PC-9 (cell line): ENCODE measurements around the gene DPF1. TPM values are rescaled to one million over a fixed set of nuclear protein-coding genes. Genes with fewer than 3 reads are reported as not detected.

Experiments
- BruUV-seq: library from RNA; stranded (reverse); fragments of 400-500 nt; replicated peaks from 2 replicates; lab custom pipeline; 2021; lab: Mats Ljungman, UMichigan
- CTCF ChIA-PET: fragments of 300-600 bp; sonication (Branson Sonifier 250); formaldehyde crosslinking; loops from one replicate; lab custom pipeline; 2022; ENCODE audit warnings: antibody characterized with exemption; lab: Charles Lee
- POLR2A ChIA-PET: fragments of 300-600 bp; sonication (Branson Sonifier 250); formaldehyde crosslinking; loops from one replicate; lab custom pipeline; 2022; ENCODE audit warnings: antibody characterized with exemption; ENCODE audit not compliant: unreplicated experiment; lab: Charles Lee
- DNase-seq, 2 experiments: peaks; one replicate each; pipeline versions ENCODE4 v3.0.0 to v3.0.0-alpha.2; 2015 to 2022; ENCODE audit warnings: mixed read lengths in 1 of 2
- H2AFZ ChIP-seq: fragments of 200-600 bp; sonication (generic); 2 replicates; pipeline ENCODE4 v1.8.1; 2017; ENCODE audit warnings: antibody characterized with exemption
- H3F3A ChIP-seq: fragments of 200-600 bp; sonication (generic); 2 replicates; pipeline ENCODE4 v1.8.1; 2017; ENCODE audit warnings: antibody characterized with exemption, mild to moderate bottlenecking, low read depth; ENCODE audit not compliant: insufficient read depth
- H3K27ac ChIP-seq: fragments of 200-600 bp; sonication (generic); 2 replicates; pipeline ENCODE4 v1.6.1; 2016; ENCODE audit warnings: mixed run types
- H3K27me3 ChIP-seq: fragments of 200-600 bp; sonication (generic); 2 replicates; pipeline ENCODE4 v1.6.1; 2016; ENCODE audit warnings: low read depth, mixed run types; ENCODE audit not compliant: insufficient read depth
- H3K36me3 ChIP-seq: fragments of 200-600 bp; sonication (generic); 2 replicates; pipeline ENCODE4 v1.6.1; 2016; ENCODE audit warnings: low read depth, mixed run types
- H3K4me1 ChIP-seq: fragments of 200-600 bp; sonication (generic); replicated peaks from 2 replicates; pipeline ENCODE4 v1.6.1; 2016; ENCODE audit warnings: mixed run types; ENCODE audit not compliant: insufficient read depth
- H3K4me2 ChIP-seq: fragments of 200-600 bp; sonication (generic); 2 replicates; pipeline ENCODE4 v1.6.1; 2017; ENCODE audit warnings: mixed run types
- H3K4me3 ChIP-seq: fragments of 200-600 bp; sonication (generic); 2 replicates; pipeline ENCODE4 v1.6.1; 2016; ENCODE audit warnings: mixed run types
- H3K79me2 ChIP-seq: fragments of 200-600 bp; sonication (generic); 2 replicates; pipeline ENCODE4 v1.6.1; 2017; ENCODE audit warnings: low read depth, mixed run types
- H3K9me2 ChIP-seq: fragments of 200-600 bp; sonication (generic); 2 replicates; pipeline ENCODE4 v1.8.1; 2017; ENCODE audit warnings: mild to moderate bottlenecking; ENCODE audit not compliant: insufficient read depth
- H3K9me3 ChIP-seq: fragments of 200-600 bp; sonication (generic); 2 replicates; pipeline ENCODE4 v1.8.1; 2016; ENCODE audit warnings: low read depth; ENCODE audit not compliant: insufficient read depth
- H4K20me1 ChIP-seq: fragments of 200-600 bp; sonication (generic); 2 replicates; pipeline ENCODE4 v1.8.1; 2017; ENCODE audit not compliant: insufficient read depth
- EZH2 ChIP-seq: fragments of 200-600 bp; sonication (generic); IDR thresholded peaks from 2 replicates; pipeline ENCODE4 v1.8.0; 2017; ENCODE audit warnings: antibody characterized with exemption, low read depth
- intact Hi-C: fragments of 100-400 bp; cut with micrococcal nuclease; formaldehyde crosslinking; loops from one replicate; pipeline ENCODE4 v1.10.0; 2022; ENCODE audit not compliant: unreplicated experiment
- total RNA-seq: library from RNA; stranded (reverse); gene quantifications from 2 replicates; pipeline ENCODE4 v1.2.3, GENCODE V29; 2021
- TF ChIP-seq, protein P1 (sequence below): fragments of 200-600 bp; sonication (generic); conservative IDR thresholded peaks from 2 replicates; pipeline ENCODE4 v1.6.1; 2017; ENCODE audit warnings: mixed run types, antibody characterized with exemption, mild to moderate bottlenecking, moderate library complexity

The DPF1 gene
- total RNA-seq, 1 experiment from 2014 or later: 0.81 TPM

DNA sequence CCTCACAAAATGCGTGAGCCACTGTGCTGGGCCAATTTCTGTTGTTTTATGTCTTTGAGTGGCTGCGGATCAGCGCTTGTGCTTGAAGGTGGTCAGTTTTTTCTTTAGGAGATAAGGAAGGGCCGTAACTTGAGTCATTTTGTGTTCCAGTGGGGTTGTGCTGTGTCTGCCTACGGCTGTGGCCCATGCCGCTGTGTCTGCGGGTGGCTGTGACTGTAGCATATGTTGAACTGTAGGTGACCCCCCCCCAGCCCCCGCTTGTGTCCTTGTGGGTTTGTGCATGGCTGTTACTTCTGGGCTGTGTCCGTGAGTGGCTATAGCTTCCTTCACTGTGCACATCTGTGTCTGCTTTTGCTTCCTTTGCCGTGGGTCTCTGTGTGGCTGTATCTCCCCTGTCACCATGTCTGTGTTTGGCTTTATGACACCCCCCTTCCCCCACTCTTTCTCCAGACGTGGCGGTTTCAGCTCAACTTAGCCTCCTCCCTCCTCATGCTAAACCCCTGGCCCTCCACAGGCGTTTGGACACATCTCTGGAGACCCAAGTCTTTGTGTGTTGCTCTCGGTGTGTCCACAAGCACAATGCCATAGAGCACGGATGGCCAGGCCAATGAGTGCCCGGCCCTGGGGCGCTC is 31.5 kb upstream of the DPF1 start:
- H3K27ac ChIP-seq: no peak overlapping the region
- no peak overlapping the region for H3K4me3 ChIP-seq
- no TSS peak for BruUV-seq

GRCh38 chr19:38253788-38254187 is 29.8 kb upstream of the DPF1 start:
- DNase-seq: no peak
- Histone ChIP-seq H3K27me3 (no peaks in the 10 kb centered on the region), H3K9me3 (no peaks in the 10 kb centered on the region), H3K36me3 (no peaks in the 10 kb centered on the region), H3K27ac (no peak overlapping the region), H3F3A (no peaks in the 10 kb centered on the region), H3K4me1 (peaks cover 9% of the 10 kb centered on the region), H4K20me1 (no peaks in the 10 kb centered on the region), H3K9me2 (no peaks in the 10 kb centered on the region), H3K4me2 (no peak overlapping the region), H3K4me3 (no peak overlapping the region), H3K79me2 (no peaks in the 10 kb centered on the region), H2AFZ (no peak overlapping the region)
- ChIA-PET POLR2A (no interaction called here), CTCF (no interaction called here)
- TF ChIP-seq, protein P1, sequence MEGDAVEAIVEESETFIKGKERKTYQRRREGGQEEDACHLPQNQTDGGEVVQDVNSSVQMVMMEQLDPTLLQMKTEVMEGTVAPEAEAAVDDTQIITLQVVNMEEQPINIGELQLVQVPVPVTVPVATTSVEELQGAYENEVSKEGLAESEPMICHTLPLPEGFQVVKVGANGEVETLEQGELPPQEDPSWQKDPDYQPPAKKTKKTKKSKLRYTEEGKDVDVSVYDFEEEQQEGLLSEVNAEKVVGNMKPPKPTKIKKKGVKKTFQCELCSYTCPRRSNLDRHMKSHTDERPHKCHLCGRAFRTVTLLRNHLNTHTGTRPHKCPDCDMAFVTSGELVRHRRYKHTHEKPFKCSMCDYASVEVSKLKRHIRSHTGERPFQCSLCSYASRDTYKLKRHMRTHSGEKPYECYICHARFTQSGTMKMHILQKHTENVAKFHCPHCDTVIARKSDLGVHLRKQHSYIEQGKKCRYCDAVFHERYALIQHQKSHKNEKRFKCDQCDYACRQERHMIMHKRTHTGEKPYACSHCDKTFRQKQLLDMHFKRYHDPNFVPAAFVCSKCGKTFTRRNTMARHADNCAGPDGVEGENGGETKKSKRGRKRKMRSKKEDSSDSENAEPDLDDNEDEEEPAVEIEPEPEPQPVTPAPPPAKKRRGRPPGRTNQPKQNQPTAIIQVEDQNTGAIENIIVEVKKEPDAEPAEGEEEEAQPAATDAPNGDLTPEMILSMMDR: no peak
- TF ChIP-seq EZH2: no peak
- BruUV-seq: no TSS peak
- intact Hi-C loops: no loop called here

More for the DNA sequence above, 31.5 kb upstream of the DPF1 start:
- POLR2A ChIA-PET: interaction anchor here (0.6 kb wide), 1 partner anchor 25 kb away, joined by 6 read pairs; no protein-coding TSS in a partner anchor
- Histone ChIP-seq H3K4me1 (peaks cover 6% of the 10 kb centered on the region), H4K20me1 (no peaks in the 10 kb centered on the region), H3F3A (0 out of 2 replicates have a peak, but pooled peaks cover 2% of the 10 kb centered on the region), H3K9me2 (no peaks in the 10 kb centered on the region), H3K9me3 (no peaks in the 10 kb centered on the region), H3K27me3 (no peaks in the 10 kb centered on the region), H3K4me2 (no peak overlapping the region), H3K79me2 (no peaks in the 10 kb centered on the region), H3K36me3 (no peaks in the 10 kb centered on the region), H2AFZ (no peak overlapping the region)
- intact Hi-C loops: no loop called here
- DNase-seq: no peak
- CTCF ChIA-PET: no interaction called here
- no peak for TF ChIP-seq EZH2
- TF ChIP-seq, protein P1: no peak

- TF ChIP-seq, protein P1: no peak
- intact Hi-C loops: no loop called here
- no TSS peak for BruUV-seq
- ChIA-PET CTCF (no interaction called here), POLR2A (interaction anchor here (0.5 kb wide), 1 partner anchor 155 kb away, joined by 3 read pairs; no protein-coding TSS in a partner anchor)
- Histone ChIP-seq H3K9me3 (no peaks in the 10 kb centered on the region), H3K27ac (no peak overlapping the region), H4K20me1 (no peaks in the 10 kb centered on the region), H3K4me3 (no peak overlapping the region), H3K9me2 (no peaks in the 10 kb centered on the region), H3K79me2 (no peaks in the 10 kb centered on the region), H3K4me2 (no peak overlapping the region), H3K27me3 (no peaks in the 10 kb centered on the region), H2AFZ (no peak overlapping the region), H3K36me3 (no peaks in the 10 kb centered on the region), H3K4me1 (peaks cover 9% of the 10 kb centered on the region), H3F3A (no peaks in the 10 kb centered on the region)
- no peak for DNase-seq
Measured at GRCh38 chr19:38252941-38253691, 29.1 kb upstream of the DPF1 start.
